Measurements from ENCODE around the gene C18orf63. TPM values are rescaled to one million over a fixed set of nuclear protein-coding genes. Genes with fewer than 3 reads are reported as not detected.

Gene C18orf63
- total and polyA plus RNA-seq, 2 donors (not counting 3 experiments of a cell fraction or from before 2014, with no cell fraction given): not detected

DNA sequence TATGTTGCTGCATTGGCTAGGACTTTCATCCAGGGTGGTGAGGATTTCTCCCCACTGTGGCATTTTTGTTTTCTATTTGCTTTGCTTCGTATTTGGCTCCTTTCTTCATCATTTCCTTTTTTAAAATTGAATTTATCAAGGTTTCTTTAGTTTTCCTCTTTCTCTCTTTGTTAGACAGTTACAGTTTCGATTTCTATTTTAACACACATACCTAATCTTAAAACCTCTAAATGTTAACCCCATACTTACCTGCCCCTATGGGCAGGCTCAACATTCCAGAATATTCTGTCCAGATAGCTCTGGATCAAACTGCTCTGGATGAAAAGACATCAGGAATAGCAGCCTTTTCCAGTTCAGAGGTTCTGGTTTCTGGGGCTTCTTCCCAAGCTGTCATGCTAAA, 92.2 kb downstream of the C18orf63 start:
- intact Hi-C loops (cut with micrococcal nuclease) (loop anchor here (10.0 kb wide), 1 partner anchor 57 kb away; no protein-coding TSS in a partner anchor), dilution Hi-C loops (cut with MboI; ENCODE audit: extremely low pct_ligation_motif_present, low sequenced_read_pairs) (no loop called here)
- POLR2A ChIA-PET: no interaction called here
- Histone ChIP-seq H3K36me3 (ENCODE audit: control insufficient read depth in 2 of 2, extremely low read depth in 1 of 2, insufficient read depth in 2 of 2, low read length in 2 of 2) (no peaks in the 10 kb centered on the region), H2AFZ (ENCODE audit: low read depth, low read length) (no peak overlapping the region), H3K4me2 (ENCODE audit: insufficient read depth, low read length) (no peak overlapping the region), H3K27ac (ENCODE audit: insufficient read depth, low read depth, low read length) (no peak overlapping the region), H3K9ac (replicated peaks; ENCODE audit: extremely low read depth, insufficient read depth, low read length) (no peak overlapping the region), H3K9me1 (replicated peaks; ENCODE audit: control insufficient read depth, extremely low read depth, insufficient read depth, low read length) (no peaks in the 10 kb centered on the region), H3K79me2 (ENCODE audit: control insufficient read depth, insufficient read depth, low read length) (no peaks in the 10 kb centered on the region), H3K4me3 (replicated peaks in 1 of 3; ENCODE audit: insufficient read depth in 1 of 3, low read depth in 1 of 3, low read length in 3 of 3) (no peak overlapping the region), H3K4me1 (ENCODE audit: control insufficient read depth, extremely low read depth, insufficient read depth, low read length) (no peaks in the 10 kb centered on the region), H4K20me1 (replicated peaks; ENCODE audit: control insufficient read depth, extremely low read depth, insufficient read depth, low read length) (no peaks in the 10 kb centered on the region), H3K9me3 (replicated peaks; ENCODE audit: control insufficient read depth, insufficient read depth, low read length) (no peaks in the 10 kb centered on the region), H3K27me3 (ENCODE audit: control insufficient read depth in 2 of 2, insufficient read depth in 2 of 2, low read length in 2 of 2) (no peaks in the 10 kb centered on the region)
- no peak for FAIRE-seq
- no TSS peak for BruUV-seq (replicated peaks)
- no peak for DNase-seq (ENCODE audit: low read depth, low spot score)
- CTCF ChIA-PET: interaction anchor here (1.1 kb wide), 1 partner anchor 11 kb away, joined by 3 read pairs; no protein-coding TSS in a partner anchor
- TF ChIP-seq GATA2 (IDR thresholded peaks at IDR 0.05; ENCODE audit: insufficient read depth, insufficient read length, low read depth, low read length) (no peak), EZH2 (IDR thresholded peaks at IDR 0.05; ENCODE audit: borderline replicate concordance, low read depth, low read length, severe bottlenecking) (no peak)
- TF ChIP-seq, protein P1, sequence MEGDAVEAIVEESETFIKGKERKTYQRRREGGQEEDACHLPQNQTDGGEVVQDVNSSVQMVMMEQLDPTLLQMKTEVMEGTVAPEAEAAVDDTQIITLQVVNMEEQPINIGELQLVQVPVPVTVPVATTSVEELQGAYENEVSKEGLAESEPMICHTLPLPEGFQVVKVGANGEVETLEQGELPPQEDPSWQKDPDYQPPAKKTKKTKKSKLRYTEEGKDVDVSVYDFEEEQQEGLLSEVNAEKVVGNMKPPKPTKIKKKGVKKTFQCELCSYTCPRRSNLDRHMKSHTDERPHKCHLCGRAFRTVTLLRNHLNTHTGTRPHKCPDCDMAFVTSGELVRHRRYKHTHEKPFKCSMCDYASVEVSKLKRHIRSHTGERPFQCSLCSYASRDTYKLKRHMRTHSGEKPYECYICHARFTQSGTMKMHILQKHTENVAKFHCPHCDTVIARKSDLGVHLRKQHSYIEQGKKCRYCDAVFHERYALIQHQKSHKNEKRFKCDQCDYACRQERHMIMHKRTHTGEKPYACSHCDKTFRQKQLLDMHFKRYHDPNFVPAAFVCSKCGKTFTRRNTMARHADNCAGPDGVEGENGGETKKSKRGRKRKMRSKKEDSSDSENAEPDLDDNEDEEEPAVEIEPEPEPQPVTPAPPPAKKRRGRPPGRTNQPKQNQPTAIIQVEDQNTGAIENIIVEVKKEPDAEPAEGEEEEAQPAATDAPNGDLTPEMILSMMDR (IDR thresholded peaks at IDR 0.05; ENCODE audit: extremely low read depth in 1 of 2, insufficient read depth in 1 of 2, low read depth in 1 of 2, low read length in 2 of 2): no peak

Other genes starting within 250 kb of the C18orf63 start
- gene FBXO15, start 168.0 kb upstream of the C18orf63 start, total RNA-seq: not detected in 2 replicates
- not detected in 2 replicates for gene FBXO15, start 168.0 kb upstream of the C18orf63 start, polyA plus RNA-seq
- 36.7 and 38.9 TPM in 2 replicates for gene TIMM21, start 167.3 kb upstream of the C18orf63 start, total RNA-seq
- gene TIMM21, start 167.3 kb upstream of the C18orf63 start, polyA plus RNA-seq: 17.7 and 22.9 TPM in 2 replicates
- 24.9 and 32.2 TPM in 2 replicates for gene CYB5A, start 23.9 kb upstream of the C18orf63 start, total RNA-seq
- gene CYB5A, start 23.9 kb upstream of the C18orf63 start, polyA plus RNA-seq: 52.6 and 74.0 TPM in 2 replicates
- gene DIPK1C, start 141.5 kb downstream of the C18orf63 start, total RNA-seq: not detected in 2 replicates
- not detected in 2 replicates for gene DIPK1C, start 141.5 kb downstream of the C18orf63 start, polyA plus RNA-seq
- 121 and 123 TPM in 2 replicates for gene CNDP2, start 180.5 kb downstream of the C18orf63 start, total RNA-seq
- 39.9 and 52.9 TPM in 2 replicates for gene CNDP2, start 180.5 kb downstream of the C18orf63 start, polyA plus RNA-seq
- gene CNDP1, start 218.7 kb downstream of the C18orf63 start, total RNA-seq: not detected in 2 replicates
- gene CNDP1, start 218.7 kb downstream of the C18orf63 start, polyA plus RNA-seq: not detected in 2 replicates

Measured in endothelial cell of umbilical vein (primary cell).